ENCODE measurements around the gene SEPTIN3. TPM values are rescaled to one million over a fixed set of nuclear protein-coding genes. Genes with fewer than 3 reads are reported as not detected.
A peak's percentile ranks its signal among the peaks of the same experiment; 100 is the strongest.

The SEPTIN3 gene
- total RNA-seq, 5 donors from 2014 or later (not counting 1 experiment from before 2014, with no cell fraction given), result 0.10 to 0.30 (median 0.23) TPM

GRCh38 chr22:41939981-41940831 lies 29.0 kb upstream of the SEPTIN3 start:
- Mint-ChIP-seq H3K27ac (peak overlapping the region; percentile 100), H3K4me1 (peaks cover 30 to 54% (median 43%) of the 10 kb centered on the region in 3 donors), H3K36me3 (no peaks in the 10 kb centered on the region), H3K9me3 (no peaks in the 10 kb centered on the region), H3K4me3 (peak overlapping the region; percentile 72 to 92 (median 88)), H3K27me3 (no peaks in the 10 kb centered on the region)
- ATAC-seq (replicated peaks in 1 of 4), result peak; percentile 75 to 84 (median 78)
- Histone ChIP-seq H3K27me3 (replicated peaks in 1 of 2; ENCODE audit: control insufficient read depth in 2 of 2, extremely low read depth in 1 of 2, insufficient read depth in 2 of 2, low read length in 1 of 2) (no peaks in the 10 kb centered on the region), H3K36me3 (ENCODE audit: control insufficient read depth in 2 of 2, extremely low read depth in 1 of 2, insufficient read depth in 1 of 2, low read length in 1 of 2) (no peaks in the 10 kb centered on the region), H3K4me1 (ENCODE audit: control insufficient read depth in 1 of 2, extremely low read depth in 1 of 2, insufficient read depth in 2 of 2, low read length in 2 of 2) (peaks cover 5 to 40% of the 10 kb centered on the region in 2 experiments), H3K27ac (ENCODE audit: low read length) (peak overlapping the region; percentile 99), H3K9me3 (no peaks in the 10 kb centered on the region), H3K4me3 (ENCODE audit: control insufficient read depth in 1 of 2, extremely low read depth in 1 of 2, low read length in 1 of 2) (peak overlapping the region in 1 of 2 donors; percentile 50)
- 11% methylated on average over 8 of the region's 13 CpGs for WGBS (ENCODE audit: insufficient coverage)
- POLR2A ChIA-PET, result interaction anchor here (0.6 to 1.8 kb wide), 16 partner anchors 13 to 1082 kb away, joined by 3 to 19 read pairs (median 4); partner anchors contain the start of genes SREBF2 (in 2 of the 2), TNFRSF13C (in 2 of the 2), CCDC134 (in 1 of the 2) and MEI1 (in 1 of the 2)
- peak; percentile 69 to 98 (median 95) for DNase-seq
- CTCF ChIA-PET, result interaction anchor here (0.7 to 2.8 kb wide), 24 partner anchors 13 to 319 kb away, joined by 3 to 48 read pairs (median 5); partner anchors contain the start of genes CCDC134 (in 1 of the 2), MEI1 (in 1 of the 2), SHISA8 (in 1 of the 2) and SNU13 (in 1 of the 2)

- POLR2A ChIA-PET, result interaction anchor here (0.6 to 1.8 kb wide), 16 partner anchors 14 to 532 kb away, joined by 3 to 19 read pairs (median 4); partner anchors contain the start of genes SREBF2 (in 2 of the 2), TNFRSF13C (in 2 of the 2), CCDC134 (in 1 of the 2) and MEI1 (in 1 of the 2)
- peaks cover 35 to 55% (median 47%) of the 10 kb centered on the region in 3 donors for H3K4me1 Mint-ChIP-seq
- H3K27ac Mint-ChIP-seq, result peak overlapping the region; percentile 100
These were observed 28.1 kb upstream of the SEPTIN3 start for GRCh38 chr22:41940832-41941765.

GRCh38 chr22:41943661-41944209 lies 25.5 kb upstream of the SEPTIN3 start:
- CTCF ChIA-PET, result interaction anchor here (0.6 to 1.7 kb wide), 6 partner anchors 18 to 992 kb away, joined by 3 to 6 read pairs (median 4); partner anchors contain the start of genes MEI1 (in 1 of the 2) and RBX1 (in 1 of the 2)
- H3K4me3 ChIP-seq (ENCODE audit: control insufficient read depth in 1 of 2, extremely low read depth in 1 of 2, low read length in 1 of 2), result no peak overlapping the region
- DNase-seq (no peak), ATAC-seq (replicated peaks in 1 of 4) (no peak)
- H3K27ac ChIP-seq (ENCODE audit: low read length), result no peak overlapping the region
- no peaks in the 10 kb centered on the region for H3K36me3 ChIP-seq (ENCODE audit: control insufficient read depth in 2 of 2, extremely low read depth in 1 of 2, insufficient read depth in 1 of 2, low read length in 1 of 2)
- Mint-ChIP-seq H3K27me3 (no peaks in the 10 kb centered on the region), H3K9me3 (no peaks in the 10 kb centered on the region), H3K27ac (no peak overlapping the region), H3K36me3 (no peaks in the 10 kb centered on the region), H3K4me1 (peaks cover 42 to 48% (median 44%) of the 10 kb centered on the region in 3 donors), H3K4me3 (no peak overlapping the region)
- POLR2A ChIA-PET, result no interaction called here
- peaks cover 0 to 8% of the 10 kb centered on the region in 2 experiments for H3K27me3 ChIP-seq (replicated peaks in 1 of 2; ENCODE audit: control insufficient read depth in 2 of 2, extremely low read depth in 1 of 2, insufficient read depth in 2 of 2, low read length in 1 of 2)
- 90% methylated on average over 2 of the region's 9 CpGs for WGBS (ENCODE audit: insufficient coverage)
- peaks cover 5 to 55% of the 10 kb centered on the region in 2 experiments for H3K4me1 ChIP-seq (ENCODE audit: control insufficient read depth in 1 of 2, extremely low read depth in 1 of 2, insufficient read depth in 2 of 2, low read length in 2 of 2)
- H3K9me3 ChIP-seq, result no peaks in the 10 kb centered on the region

More at GRCh38 chr22:41940832-41941765, 28.1 kb upstream of the SEPTIN3 start:
- H3K27me3 ChIP-seq (replicated peaks in 1 of 2; ENCODE audit: control insufficient read depth in 2 of 2, extremely low read depth in 1 of 2, insufficient read depth in 2 of 2, low read length in 1 of 2), result no peaks in the 10 kb centered on the region
- H3K9me3 Mint-ChIP-seq, result no peaks in the 10 kb centered on the region
- H3K4me1 ChIP-seq (ENCODE audit: control insufficient read depth in 1 of 2, extremely low read depth in 1 of 2, insufficient read depth in 2 of 2, low read length in 2 of 2), result peaks cover 5 to 48% of the 10 kb centered on the region in 2 experiments
- no peaks in the 10 kb centered on the region for H3K36me3 Mint-ChIP-seq
- DNase-seq (peak; percentile 70 to 92 (median 83)), ATAC-seq (replicated peaks in 1 of 4) (peak; percentile 54 to 79 (median 70))
- no peaks in the 10 kb centered on the region for H3K27me3 Mint-ChIP-seq
- H3K4me3 Mint-ChIP-seq, result peak overlapping the region; percentile 72 to 92 (median 88)
- 29% methylated on average over 13 of the region's 13 CpGs for WGBS (ENCODE audit: insufficient coverage)
- CTCF ChIA-PET, result interaction anchor here (0.5 to 2.8 kb wide), 29 partner anchors 9 to 320 kb away, joined by 3 to 48 read pairs (median 5); partner anchors contain the start of genes CCDC134 (in 1 of the 2), MEI1 (in 1 of the 2), SHISA8 (in 1 of the 2) and SNU13 (in 1 of the 2)
- no peaks in the 10 kb centered on the region for H3K9me3 ChIP-seq
- peak overlapping the region in 1 of 2 donors; percentile 14 for H3K4me3 ChIP-seq (ENCODE audit: control insufficient read depth in 1 of 2, extremely low read depth in 1 of 2, low read length in 1 of 2)
- peak overlapping the region; percentile 99 for H3K27ac ChIP-seq (ENCODE audit: low read length)
- H3K36me3 ChIP-seq (ENCODE audit: control insufficient read depth in 2 of 2, extremely low read depth in 1 of 2, insufficient read depth in 1 of 2, low read length in 1 of 2), result no peaks in the 10 kb centered on the region

- no peaks in the 10 kb centered on the region for H3K27me3 Mint-ChIP-seq
- peaks cover 0 to 8% of the 10 kb centered on the region in 2 experiments for H3K27me3 ChIP-seq (replicated peaks in 1 of 2; ENCODE audit: control insufficient read depth in 2 of 2, extremely low read depth in 1 of 2, insufficient read depth in 2 of 2, low read length in 1 of 2)
- no peaks in the 10 kb centered on the region for H3K9me3 Mint-ChIP-seq
- ChIA-PET POLR2A (interaction anchor here (0.5 to 1.0 kb wide), 4 partner anchors 107 to 565 kb away, joined by 3 to 6 read pairs (median 5); partner anchors contain the start of gene SREBF2 (in 1 of the 2)), CTCF (interaction anchor here in 1 of 2 donors (0.7 to 2.4 kb wide), 6 partner anchors 10 to 675 kb away, joined by 3 to 8 read pairs (median 4); partner anchors contain the start of gene SREBF2)
- peaks cover 13 to 18% (median 15%) of the 10 kb centered on the region in 3 donors for H3K4me1 Mint-ChIP-seq
- H3K27ac ChIP-seq (ENCODE audit: low read length), result no peak within 1 kb of the TSS
- H3K36me3 Mint-ChIP-seq, result no peaks in the 10 kb centered on the region
- H3K4me3 ChIP-seq (ENCODE audit: control insufficient read depth in 1 of 2, extremely low read depth in 1 of 2, low read length in 1 of 2), result peak within 1 kb of the TSS; percentile 80 to 87
- no peaks in the 10 kb centered on the region for H3K36me3 ChIP-seq (ENCODE audit: control insufficient read depth in 2 of 2, extremely low read depth in 1 of 2, insufficient read depth in 1 of 2, low read length in 1 of 2)
- peak within 1 kb of the TSS; percentile 83 to 89 (median 85) for H3K4me3 Mint-ChIP-seq
- H3K4me1 ChIP-seq (ENCODE audit: control insufficient read depth in 1 of 2, extremely low read depth in 1 of 2, insufficient read depth in 2 of 2, low read length in 2 of 2), result peaks cover 0 to 25% of the 10 kb centered on the region in 2 experiments
- no peaks in the 10 kb centered on the region for H3K9me3 ChIP-seq
- H3K27ac Mint-ChIP-seq, result peak within 1 kb of the TSS; percentile 31 to 55
- DNase-seq, result peak; percentile 68 to 88 (median 80)
- ATAC-seq (replicated peaks in 1 of 4), result peak; percentile 94 to 96 (median 96)
- 2% methylated on average over 46 of the region's 56 CpGs for WGBS (ENCODE audit: insufficient coverage)
These were observed 22.4 kb upstream of the SEPTIN3 start, which contains the start of gene CENPM for GRCh38 chr22:41946629-41947423. Gene CENPM, minus strand, starts transcription at chr22:41947152. Its CDS starts 76 bp downstream, at chr22:41947076.

Measured in T-cell (primary cell).